SK-N-SH (cell line): ENCODE data around the gene C2orf49. TPM values are rescaled to one million over a fixed set of nuclear protein-coding genes. Genes with fewer than 3 reads are reported as not detected.

Source experiments
- CTCF ChIA-PET: fragments of 300-600, 350-600 bp; formaldehyde crosslinking; extraction: SDS; loops from one replicate; lab custom pipeline; 2021; lab: Yijun Ruan, JAX
- POLR2A ChIA-PET: fragments of 350-600 bp; sonication (Branson Sonifier 250); formaldehyde crosslinking; extraction: SDS; loops from one replicate; lab custom pipeline; 2020; ENCODE audit warnings: antibody characterized with exemption, inconsistent platforms; lab: Yijun Ruan, JAX
- DNase-seq: peaks from one replicate; pipeline ENCODE4 v3.0.0; 2012
- H2AFZ ChIP-seq: fragments of 200-600 bp; sonication (generic); 2 replicates; pipeline ENCODE4 v1.8.1; 2016; ENCODE audit warnings: antibody characterized with exemption, mild to moderate bottlenecking, low read depth
- H3F3A ChIP-seq: fragments of 200-600 bp; sonication (generic); replicated peaks from 2 replicates; pipeline ENCODE3; 2016; ENCODE audit warnings: antibody characterized with exemption, mild to moderate bottlenecking; ENCODE audit not compliant: insufficient read depth
- H3K27ac ChIP-seq, 2 experiments: fragments of 200-500 bp in 1 of 2; fragments of 200-600 bp in 1 of 2; sonication (Bioruptor generic) in 1 of 2; sonication (generic), shearing (Covaris generic) in 1 of 2; 2 replicates each; pipeline versions ENCODE4 v1.5.1 to v1.6.1; 2014 to 2016; ENCODE audit warnings: low read depth in 2 of 2, inconsistent platforms in 1 of 2, low read length in 1 of 2, mild to moderate bottlenecking in 1 of 2, mixed read lengths in 1 of 2
- H3K27me3 ChIP-seq: fragments of 200-600 bp; sonication (generic), shearing (Covaris generic); 2 replicates; pipeline ENCODE4 v1.6.1; 2016; ENCODE audit warnings: mixed run types; ENCODE audit not compliant: insufficient read depth
- H3K36me3 ChIP-seq, 2 experiments: fragments of 200-500 bp in 1 of 2; fragments of 200-600 bp in 1 of 2; sonication (Bioruptor generic) in 1 of 2; sonication (generic) in 1 of 2; replicated peaks in 1 of 2; 2 replicates each; pipeline versions ENCODE3 to v1.5.1; 2014 to 2016; ENCODE audit warnings: low read length in 1 of 2, mild to moderate bottlenecking in 1 of 2; ENCODE audit not compliant: insufficient read depth in 2 of 2, control insufficient read depth in 1 of 2
- H3K4me1 ChIP-seq, 2 experiments: fragments of 200-500 bp in 1 of 2; fragments of 200-600 bp in 1 of 2; sonication (Bioruptor generic) in 1 of 2; sonication (generic), shearing (Covaris generic) in 1 of 2; 2 replicates each; pipeline versions ENCODE4 v1.5.1 to v1.6.1; 2014 to 2016; ENCODE audit warnings: low read depth in 1 of 2, low read length in 1 of 2, mixed run types in 1 of 2; ENCODE audit not compliant: insufficient read depth in 2 of 2, control insufficient read depth in 1 of 2
- H3K4me2 ChIP-seq: fragments of 200-600 bp; sonication (generic), shearing (Covaris generic); 2 replicates; pipeline ENCODE4 v1.6.1; 2017; ENCODE audit warnings: mixed run types
- H3K4me3 ChIP-seq, 2 experiments: fragments of 200-500 bp in 1 of 2; fragments of 200-600 bp in 1 of 2; sonication (Bioruptor generic) in 1 of 2; sonication (generic), shearing (Covaris generic) in 1 of 2; 2 replicates each; pipeline versions ENCODE4 v1.5.1 to v1.8.1; 2014 to 2016; ENCODE audit warnings: low read depth in 2 of 2, inconsistent platforms in 1 of 2, low read length in 1 of 2, mild to moderate bottlenecking in 1 of 2, mixed read lengths in 1 of 2, moderate library complexity in 1 of 2
- H3K79me2 ChIP-seq: fragments of 200-600 bp; sonication (generic); 2 replicates; pipeline ENCODE4 v1.8.1; 2017; ENCODE audit warnings: mild to moderate bottlenecking; ENCODE audit not compliant: insufficient read depth
- H3K9ac ChIP-seq: fragments of 200-600 bp; sonication (generic); 2 replicates; pipeline ENCODE4 v1.6.1; 2017; ENCODE audit warnings: mixed run types
- H3K9me2 ChIP-seq: fragments of 200-600 bp; sonication (generic); 2 replicates; pipeline ENCODE4 v1.6.1; 2017; ENCODE audit warnings: mixed run types
- H3K9me3 ChIP-seq: fragments of 200-600 bp; sonication (generic); 2 replicates; pipeline ENCODE4 v1.6.1; 2017; ENCODE audit warnings: mixed run types, mild to moderate bottlenecking, moderate library complexity
- H4K20me1 ChIP-seq: fragments of 200-600 bp; sonication (generic); 2 replicates; pipeline ENCODE4 v1.6.1; 2017; ENCODE audit warnings: mild to moderate bottlenecking, mixed run types; ENCODE audit not compliant: insufficient read depth
- EZH2phosphoT487 ChIP-seq: fragments of 200-600 bp; sonication (generic); IDR thresholded peaks from 2 replicates; pipeline ENCODE4 v1.6.1; 2017; ENCODE audit warnings: low read depth, mixed run types, mild to moderate bottlenecking, antibody characterized with exemption, moderate library complexity, borderline replicate concordance
- FOSL2 ChIP-seq: IDR thresholded peaks from 2 replicates; pipeline ENCODE4 v1.4.0; 2012; ENCODE audit warnings: low read depth, mild to moderate bottlenecking, moderate library complexity, borderline replicate concordance
- FOXM1 ChIP-seq: IDR thresholded peaks from 2 replicates; pipeline ENCODE4 v1.4.0; 2012; ENCODE audit warnings: low read depth, mild to moderate bottlenecking
- GABPA ChIP-seq: IDR thresholded peaks from 2 replicates; pipeline ENCODE4 v1.4.0; 2012; ENCODE audit warnings: low read depth, mild to moderate bottlenecking
- MEF2A ChIP-seq: IDR thresholded peaks from 2 replicates; pipeline ENCODE4 v1.4.0; 2012; ENCODE audit warnings: low read depth, borderline replicate concordance
- MXI1 ChIP-seq: IDR thresholded peaks from 2 replicates; pipeline ENCODE4 v1.6.1; 2012; ENCODE audit warnings: mild to moderate bottlenecking, low read depth, low read length, improper control_type of control experiment
- NFIC ChIP-seq: IDR thresholded peaks from 2 replicates; pipeline ENCODE4 v1.4.0; 2012; ENCODE audit warnings: borderline replicate concordance
- NRF1 ChIP-seq: IDR thresholded peaks from 2 replicates; pipeline ENCODE4 v1.6.1; 2012; ENCODE audit warnings: low read depth, mild to moderate bottlenecking, low read length
- POLR2AphosphoS5 ChIP-seq: IDR thresholded peaks from 2 replicates; pipeline ENCODE4 v1.6.1; 2012; ENCODE audit warnings: low read depth, low read length
- RCOR1 ChIP-seq: fragments of 150-350 bp; IDR thresholded peaks from 2 replicates; pipeline ENCODE4 v1.6.1; 2017; ENCODE audit warnings: antibody characterized with exemption, low read length
- RFX5 ChIP-seq: IDR thresholded peaks from 2 replicates; pipeline ENCODE4 v1.6.1; 2012; ENCODE audit warnings: mild to moderate bottlenecking, improper control_type of control experiment, low read length
- SIN3A ChIP-seq: IDR thresholded peaks from 2 replicates; pipeline ENCODE4 v1.6.1; 2012; ENCODE audit warnings: low read depth, mild to moderate bottlenecking, low read length, moderate library complexity, borderline replicate concordance
- YY1 ChIP-seq: IDR thresholded peaks from 2 replicates; pipeline ENCODE4 v1.4.0; 2012; ENCODE audit warnings: low read depth, mild to moderate bottlenecking
- WGBS: methylation state at CpG from one replicate; pipeline ENCODE4 v1.1.6; 2017; ENCODE audit warnings: low lambda C conversion rate; 5-methylcytosine and 5-hydroxymethylcytosine counted together
- polyA plus RNA-seq, 3 experiments: library from polyadenylated mRNA; depleted of rRNA; stranded (reverse); fragments of >200 nt; gene quantifications; 2 replicates each; pipeline ENCODE4 v1.2.3, GENCODE V29; 2012
- TF ChIP-seq, protein P1 (sequence below): IDR thresholded peaks from 2 replicates; pipeline ENCODE4 v1.4.0; 2012; ENCODE audit warnings: low read depth, borderline replicate concordance
- TF ChIP-seq, protein P2 (sequence below): fragments of 150-350 bp; IDR thresholded peaks from 2 replicates; pipeline ENCODE4 v1.6.1; 2017; ENCODE audit warnings: antibody characterized with exemption, low read length, low read depth, borderline replicate concordance
- TF ChIP-seq, protein P3 (sequence below): fragments of 200-600 bp; sonication (generic); IDR thresholded peaks from 2 replicates; pipeline ENCODE4 v1.6.1; 2017; ENCODE audit warnings: antibody characterized with exemption, mild to moderate bottlenecking, moderate library complexity
- TF ChIP-seq, protein P4 (sequence below): IDR thresholded peaks from 2 replicates; pipeline ENCODE4 v1.6.1; 2012; ENCODE audit warnings: mild to moderate bottlenecking, low read depth, low read length, moderate library complexity

Gene C2orf49
- polyA plus RNA-seq, 1 of the 3 experiments (the other 2 are of a cell fraction) = 7.6 TPM

DNA sequence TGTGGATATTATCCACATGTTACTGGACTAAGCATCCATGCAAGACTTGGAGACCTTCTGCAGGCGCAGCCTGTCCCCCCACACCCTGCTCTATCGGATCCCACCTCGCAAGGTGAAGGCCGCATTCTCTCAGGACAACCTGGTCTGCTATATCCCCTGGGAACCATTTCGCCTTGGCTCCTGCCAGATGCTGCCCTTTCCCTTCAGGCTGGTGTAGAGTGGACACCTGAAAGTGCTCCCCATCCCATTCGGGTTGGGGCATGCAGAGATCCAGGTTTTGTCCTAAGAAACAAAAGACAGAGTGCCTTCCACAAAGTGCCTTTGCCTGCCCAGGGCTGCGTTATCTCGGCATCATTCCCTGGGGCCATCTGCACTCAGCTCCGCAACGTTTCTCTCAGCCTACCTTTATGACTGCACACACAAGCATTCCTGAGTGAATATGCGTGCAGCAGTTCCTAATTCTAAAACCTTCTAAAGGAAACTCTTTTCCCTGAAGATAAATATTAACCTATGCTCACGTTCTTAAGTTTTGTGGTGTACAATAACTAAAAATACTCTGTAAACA lies 41.0 kb downstream of the C2orf49 start:
- 86% methylated on average over 12 of the region's 12 CpGs for WGBS
- Histone ChIP-seq H3K27me3 (no peaks in the 10 kb centered on the region), H3K4me3 (no peak overlapping the region), H3K36me3 (peaks cover 5 to 30% of the 10 kb centered on the region in 2 experiments), H3K4me2 (no peak overlapping the region), H3K27ac (no peak overlapping the region), H4K20me1 (peaks cover 11% of the 10 kb centered on the region; the same call in 1 of the 2 replicates), H3K79me2 (peaks cover 62% of the 10 kb centered on the region; the same call in 1 of the 2 replicates), H3F3A (peaks cover 5% of the 10 kb centered on the region), H3K9me2 (no peaks in the 10 kb centered on the region), H3K9me3 (no peaks in the 10 kb centered on the region), H2AFZ (no peak overlapping the region), H3K9ac (no peak overlapping the region), H3K4me1 (peaks cover 6% of the 10 kb centered on the region in 2 experiments; a peak in 1 of 4 replicates)
- TF ChIP-seq MEF2A (no peak), POLR2AphosphoS5 (no peak), YY1 (no peak), FOXM1 (no peak), EZH2phosphoT487 (no peak), SIN3A (no peak), RFX5 (no peak), NFIC (no peak), NRF1 (no peak), GABPA (no peak), MXI1 (no peak), RCOR1 (no peak), FOSL2 (no peak)
- TF ChIP-seq, protein P1, sequence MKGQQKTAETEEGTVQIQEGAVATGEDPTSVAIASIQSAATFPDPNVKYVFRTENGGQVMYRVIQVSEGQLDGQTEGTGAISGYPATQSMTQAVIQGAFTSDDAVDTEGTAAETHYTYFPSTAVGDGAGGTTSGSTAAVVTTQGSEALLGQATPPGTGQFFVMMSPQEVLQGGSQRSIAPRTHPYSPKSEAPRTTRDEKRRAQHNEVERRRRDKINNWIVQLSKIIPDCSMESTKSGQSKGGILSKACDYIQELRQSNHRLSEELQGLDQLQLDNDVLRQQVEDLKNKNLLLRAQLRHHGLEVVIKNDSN = no peak
- TF ChIP-seq, protein P2, sequence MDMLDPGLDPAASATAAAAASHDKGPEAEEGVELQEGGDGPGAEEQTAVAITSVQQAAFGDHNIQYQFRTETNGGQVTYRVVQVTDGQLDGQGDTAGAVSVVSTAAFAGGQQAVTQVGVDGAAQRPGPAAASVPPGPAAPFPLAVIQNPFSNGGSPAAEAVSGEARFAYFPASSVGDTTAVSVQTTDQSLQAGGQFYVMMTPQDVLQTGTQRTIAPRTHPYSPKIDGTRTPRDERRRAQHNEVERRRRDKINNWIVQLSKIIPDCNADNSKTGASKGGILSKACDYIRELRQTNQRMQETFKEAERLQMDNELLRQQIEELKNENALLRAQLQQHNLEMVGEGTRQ = no peak
- TF ChIP-seq, protein P3, sequence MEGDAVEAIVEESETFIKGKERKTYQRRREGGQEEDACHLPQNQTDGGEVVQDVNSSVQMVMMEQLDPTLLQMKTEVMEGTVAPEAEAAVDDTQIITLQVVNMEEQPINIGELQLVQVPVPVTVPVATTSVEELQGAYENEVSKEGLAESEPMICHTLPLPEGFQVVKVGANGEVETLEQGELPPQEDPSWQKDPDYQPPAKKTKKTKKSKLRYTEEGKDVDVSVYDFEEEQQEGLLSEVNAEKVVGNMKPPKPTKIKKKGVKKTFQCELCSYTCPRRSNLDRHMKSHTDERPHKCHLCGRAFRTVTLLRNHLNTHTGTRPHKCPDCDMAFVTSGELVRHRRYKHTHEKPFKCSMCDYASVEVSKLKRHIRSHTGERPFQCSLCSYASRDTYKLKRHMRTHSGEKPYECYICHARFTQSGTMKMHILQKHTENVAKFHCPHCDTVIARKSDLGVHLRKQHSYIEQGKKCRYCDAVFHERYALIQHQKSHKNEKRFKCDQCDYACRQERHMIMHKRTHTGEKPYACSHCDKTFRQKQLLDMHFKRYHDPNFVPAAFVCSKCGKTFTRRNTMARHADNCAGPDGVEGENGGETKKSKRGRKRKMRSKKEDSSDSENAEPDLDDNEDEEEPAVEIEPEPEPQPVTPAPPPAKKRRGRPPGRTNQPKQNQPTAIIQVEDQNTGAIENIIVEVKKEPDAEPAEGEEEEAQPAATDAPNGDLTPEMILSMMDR = no peak
- TF ChIP-seq, protein P4, sequence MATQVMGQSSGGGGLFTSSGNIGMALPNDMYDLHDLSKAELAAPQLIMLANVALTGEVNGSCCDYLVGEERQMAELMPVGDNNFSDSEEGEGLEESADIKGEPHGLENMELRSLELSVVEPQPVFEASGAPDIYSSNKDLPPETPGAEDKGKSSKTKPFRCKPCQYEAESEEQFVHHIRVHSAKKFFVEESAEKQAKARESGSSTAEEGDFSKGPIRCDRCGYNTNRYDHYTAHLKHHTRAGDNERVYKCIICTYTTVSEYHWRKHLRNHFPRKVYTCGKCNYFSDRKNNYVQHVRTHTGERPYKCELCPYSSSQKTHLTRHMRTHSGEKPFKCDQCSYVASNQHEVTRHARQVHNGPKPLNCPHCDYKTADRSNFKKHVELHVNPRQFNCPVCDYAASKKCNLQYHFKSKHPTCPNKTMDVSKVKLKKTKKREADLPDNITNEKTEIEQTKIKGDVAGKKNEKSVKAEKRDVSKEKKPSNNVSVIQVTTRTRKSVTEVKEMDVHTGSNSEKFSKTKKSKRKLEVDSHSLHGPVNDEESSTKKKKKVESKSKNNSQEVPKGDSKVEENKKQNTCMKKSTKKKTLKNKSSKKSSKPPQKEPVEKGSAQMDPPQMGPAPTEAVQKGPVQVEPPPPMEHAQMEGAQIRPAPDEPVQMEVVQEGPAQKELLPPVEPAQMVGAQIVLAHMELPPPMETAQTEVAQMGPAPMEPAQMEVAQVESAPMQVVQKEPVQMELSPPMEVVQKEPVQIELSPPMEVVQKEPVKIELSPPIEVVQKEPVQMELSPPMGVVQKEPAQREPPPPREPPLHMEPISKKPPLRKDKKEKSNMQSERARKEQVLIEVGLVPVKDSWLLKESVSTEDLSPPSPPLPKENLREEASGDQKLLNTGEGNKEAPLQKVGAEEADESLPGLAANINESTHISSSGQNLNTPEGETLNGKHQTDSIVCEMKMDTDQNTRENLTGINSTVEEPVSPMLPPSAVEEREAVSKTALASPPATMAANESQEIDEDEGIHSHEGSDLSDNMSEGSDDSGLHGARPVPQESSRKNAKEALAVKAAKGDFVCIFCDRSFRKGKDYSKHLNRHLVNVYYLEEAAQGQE = no peak
- CTCF ChIA-PET = interaction anchor here (0.6 to 3.5 kb wide), 19 partner anchors 8 to 154 kb away, joined by 3 to 35 read pairs (median 4); no protein-coding TSS in a partner anchor
- no peak for DNase-seq
- POLR2A ChIA-PET = no interaction called here
